Glomerular visceral epithelial cell (primary cell): ENCODE measurements around the gene PRPSAP1.
"Not testable (repeated sequence)": the region's sequence is repeated elsewhere in the genome, so short reads cannot be mapped to it uniquely, and the experiment has no call there.

Experiments
- DNase-seq: peaks from one replicate; pipeline ENCODE4 v3.0.0-alpha.2; 2016; ENCODE audit errors: extremely low spot score

Gene PRPSAP1

DNA sequence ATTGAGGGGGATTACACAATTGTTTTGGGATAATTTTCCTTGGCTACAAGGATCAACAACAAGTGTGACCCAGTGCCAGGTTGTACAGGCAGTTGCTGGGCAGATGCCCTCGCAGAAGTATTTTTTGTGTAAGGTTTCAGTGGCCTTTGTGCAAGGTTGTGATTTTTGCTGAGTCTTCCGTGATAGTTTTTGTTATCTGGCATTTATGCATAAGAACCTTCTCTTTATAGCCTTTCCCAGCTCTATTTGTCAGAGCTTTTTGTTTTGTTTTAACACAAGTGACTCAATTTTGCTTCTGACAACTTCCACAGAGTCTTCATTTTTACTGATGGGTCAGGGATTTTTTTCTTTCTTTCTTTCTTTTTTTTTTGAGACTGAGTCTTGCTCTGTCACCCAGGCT lies 6.7 kb upstream of the PRPSAP1 start:
- DNase-seq: no peak

DNA sequence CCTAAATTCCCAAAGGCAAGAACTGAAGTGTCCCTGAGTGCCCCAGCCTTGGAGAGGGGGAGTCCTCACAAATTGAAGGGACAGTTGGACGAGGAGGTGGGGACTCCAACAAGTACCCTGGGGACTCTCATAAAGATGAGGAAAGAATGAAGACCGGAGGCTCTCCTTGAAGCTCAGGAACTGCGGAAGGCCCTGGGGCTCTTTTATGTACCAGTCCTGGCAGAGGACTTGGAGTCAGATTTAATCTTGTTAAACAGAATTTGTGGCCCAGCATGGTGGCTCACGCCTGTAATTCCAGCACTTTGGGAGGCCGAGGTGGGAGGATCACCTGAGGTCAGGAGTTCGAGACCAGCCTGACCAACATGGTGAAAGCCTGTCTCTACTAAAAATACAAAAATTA lies 6.1 kb upstream of the PRPSAP1 start:
- not testable (repeated sequence) for DNase-seq

- no peak for DNase-seq
Observed at GRCh38 chr17:76359375-76359774, 5.7 kb upstream of the PRPSAP1 start.

DNA sequence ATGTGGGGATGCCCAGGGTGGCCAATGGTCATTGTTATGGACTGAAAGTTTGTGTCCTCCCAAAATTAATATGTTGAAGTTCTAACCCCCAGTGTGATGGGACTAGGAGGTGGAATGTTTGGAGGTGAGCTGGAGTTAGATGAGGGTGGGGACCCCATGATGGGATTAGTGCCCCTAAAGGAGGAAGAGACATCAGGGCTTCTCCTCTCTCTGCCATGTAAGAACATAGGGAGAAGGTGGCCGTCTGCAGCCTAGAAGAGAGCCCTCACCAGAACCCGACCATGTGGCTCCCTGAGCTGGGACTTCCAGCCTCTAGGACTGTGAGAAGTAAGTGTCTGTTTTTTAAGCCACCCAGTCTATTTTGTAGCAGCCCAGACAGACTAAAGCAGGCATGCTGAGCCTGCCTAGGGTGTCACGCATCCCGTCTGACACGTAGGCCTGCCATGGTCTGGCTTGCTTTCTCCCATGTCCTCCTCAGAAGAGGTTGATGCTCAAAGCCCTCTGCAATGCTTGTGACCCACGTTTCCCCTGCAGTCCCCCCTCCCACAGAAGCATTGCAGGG lies 4.0 kb upstream of the PRPSAP1 start:
- DNase-seq: no peak

DNA sequence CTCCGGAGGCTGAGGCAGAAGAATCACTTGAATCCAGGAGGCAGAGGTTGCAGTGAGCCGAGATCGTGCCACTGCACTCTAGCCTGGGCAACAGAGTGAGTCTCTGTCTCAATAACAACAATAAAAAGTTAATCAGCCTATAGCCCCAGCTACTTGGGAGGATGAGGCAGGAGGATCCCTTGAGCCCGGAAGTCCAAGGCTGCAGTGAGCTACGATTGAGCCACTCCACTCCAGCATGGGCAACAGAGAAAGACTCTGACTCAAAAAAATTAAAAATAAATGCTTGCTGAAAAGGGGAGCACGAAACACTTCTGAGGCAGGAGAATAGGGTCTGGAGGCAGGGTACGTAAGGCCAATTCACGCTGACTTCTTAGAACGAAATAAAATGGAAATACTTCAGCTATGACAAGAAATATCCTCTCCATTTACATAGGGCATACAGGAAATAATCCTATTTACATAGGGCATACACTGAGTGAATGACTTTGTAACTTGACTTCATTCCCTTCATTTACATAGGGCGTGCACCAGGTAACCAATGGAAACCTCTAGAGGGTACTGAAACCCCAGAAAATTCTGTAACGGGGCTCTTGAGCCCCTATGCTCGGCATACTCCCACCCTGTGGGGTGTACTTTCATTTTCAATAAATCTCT lies 3.2 kb upstream of the PRPSAP1 start:
- DNase-seq: no peak

DNA sequence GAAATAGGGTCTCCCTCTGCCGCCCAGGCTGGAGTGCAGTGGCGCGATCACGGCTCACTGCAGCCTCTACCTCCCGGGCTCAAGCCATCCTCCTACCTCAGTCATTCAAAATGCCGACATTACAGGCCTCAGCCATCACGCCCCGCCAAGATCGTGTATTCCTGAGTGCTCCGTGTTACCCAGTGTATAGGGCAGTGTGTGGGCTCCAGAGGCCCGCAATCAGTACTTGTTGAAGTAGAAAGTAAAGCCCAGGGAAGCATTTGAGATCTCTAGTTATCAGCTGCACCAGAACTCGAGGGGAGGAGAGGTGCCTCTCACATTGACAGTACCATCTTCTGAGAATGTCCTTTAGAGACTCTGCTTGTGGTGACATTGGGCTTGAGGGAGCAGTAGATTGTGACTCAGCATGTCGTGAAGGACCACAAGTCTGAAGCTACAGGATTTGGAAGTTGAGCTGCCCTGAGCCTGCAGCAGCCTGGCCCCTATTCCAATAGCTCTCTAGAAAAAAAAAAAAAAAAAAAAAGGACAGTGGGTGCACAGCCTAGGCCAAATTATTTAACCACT lies 1.1 kb upstream of the PRPSAP1 start:
- DNase-seq: peak; percentile 19

- DNase-seq: no peak
Observed at GRCh38 chr17:76354317-76354729, 607 bp upstream of the PRPSAP1 start.

DNA sequence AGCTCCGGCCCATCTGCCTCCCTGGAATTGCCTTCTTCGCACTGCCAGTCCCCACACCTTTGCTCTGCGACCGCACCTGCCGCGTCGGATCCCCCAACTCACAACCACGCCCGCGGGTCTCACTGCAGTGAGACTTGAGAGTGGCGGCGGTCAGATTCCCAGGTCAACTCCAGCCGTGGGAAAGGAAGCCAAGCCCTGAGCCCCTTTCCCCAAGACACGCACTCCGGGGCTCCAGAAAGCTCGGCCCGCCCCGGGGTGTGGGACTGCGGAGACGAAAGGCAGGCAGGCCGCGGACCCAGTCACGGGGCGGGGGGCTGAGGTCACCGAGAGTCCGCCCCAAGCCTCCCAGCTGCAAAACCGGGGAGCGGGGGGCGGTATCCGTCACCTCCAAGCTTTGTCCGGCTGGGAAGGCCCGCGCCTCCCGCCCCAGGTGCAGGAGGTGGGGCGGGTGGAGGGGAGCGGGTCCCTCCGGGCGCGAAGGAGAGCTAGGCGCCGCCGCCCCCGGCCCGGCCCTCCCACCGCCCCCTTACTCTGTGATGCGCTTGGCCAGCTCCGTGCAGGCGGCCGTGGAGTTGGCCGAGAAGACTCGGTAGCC lies 615 bp downstream of the PRPSAP1 start:
- peak; percentile 50 for DNase-seq

DNA sequence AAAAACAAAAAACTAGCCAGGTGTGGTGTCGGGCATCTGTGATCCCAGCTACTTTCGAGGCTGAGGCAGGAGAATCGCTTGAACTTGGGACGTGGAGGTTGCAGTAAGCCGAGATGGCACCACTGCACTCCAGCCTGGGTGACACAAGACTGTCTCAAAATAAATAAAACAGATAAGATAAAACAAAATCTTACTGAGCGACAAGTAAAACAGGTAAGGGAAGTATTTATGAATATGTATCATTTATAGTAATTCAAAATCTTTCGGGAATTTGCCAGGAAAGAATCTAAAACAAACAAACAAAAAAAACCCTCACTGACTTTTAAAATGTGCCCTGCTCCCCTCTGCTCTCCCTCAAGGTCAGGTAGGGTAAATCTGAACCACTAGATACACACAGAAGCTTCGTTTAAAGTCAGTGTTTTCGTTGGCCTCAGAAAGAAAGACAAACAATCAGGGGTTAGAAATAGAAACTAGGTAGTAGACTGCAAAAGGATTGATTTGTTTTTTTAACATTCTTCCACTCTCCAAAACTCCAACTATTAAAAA lies 2.1 kb downstream of the PRPSAP1 start:
- DNase-seq: no peak

- no peak for DNase-seq
Observed at GRCh38 chr17:76350463-76350862, 3.3 kb downstream of the PRPSAP1 start.

DNA sequence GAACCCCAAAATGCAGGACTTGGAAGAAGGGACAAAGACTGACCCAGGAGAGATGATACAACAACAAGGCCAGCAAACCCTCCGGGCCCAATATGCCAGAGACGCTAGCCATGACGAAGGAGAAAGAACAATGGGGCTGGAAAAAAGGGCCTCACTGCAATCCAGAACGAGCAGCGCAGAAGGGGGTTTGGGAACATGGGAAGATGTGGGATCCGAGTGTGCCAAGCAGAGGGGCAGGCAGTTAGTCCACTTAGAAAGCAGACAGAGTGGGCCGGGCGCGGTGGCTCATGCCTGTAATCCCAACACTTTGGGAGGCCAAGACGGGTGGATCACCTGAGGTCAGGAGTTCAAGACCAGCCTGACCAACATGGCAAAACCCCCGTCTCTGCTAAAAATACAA lies 6.8 kb downstream of the PRPSAP1 start:
- DNase-seq: not testable (repeated sequence)

DNA sequence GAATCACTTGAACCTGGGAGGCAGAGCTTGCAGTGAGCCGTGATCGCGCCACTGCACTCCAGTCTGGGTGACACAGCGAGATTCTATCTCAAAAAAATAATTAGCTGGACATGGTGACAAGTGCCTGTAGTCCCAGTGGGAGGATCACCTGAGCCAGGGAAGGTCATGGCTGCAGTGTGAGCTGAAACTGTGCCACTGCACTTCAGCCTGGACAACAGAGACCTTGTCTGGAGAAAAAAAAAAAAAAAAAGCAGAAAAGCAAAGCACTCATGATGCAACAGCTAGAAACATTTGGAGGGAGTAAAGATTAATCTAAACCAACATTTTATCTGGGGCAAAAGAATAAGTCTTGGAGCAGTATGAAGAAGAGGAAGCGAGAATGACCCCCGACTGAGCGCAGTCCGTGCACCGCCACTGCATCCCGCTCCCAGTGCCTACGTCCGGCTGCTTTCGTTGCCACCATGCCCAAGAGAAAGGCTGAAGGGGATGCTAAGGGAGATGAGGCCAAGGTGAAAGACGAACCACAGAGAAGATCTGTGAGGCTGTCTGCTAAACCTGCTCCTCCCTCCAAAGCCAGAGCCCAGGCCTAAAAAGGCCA lies 8.2 kb downstream of the PRPSAP1 start:
- DNase-seq: no peak

- DNase-seq: no peak
Observed at GRCh38 chr17:76343106-76343505, 10.6 kb downstream of the PRPSAP1 start.

DNA sequence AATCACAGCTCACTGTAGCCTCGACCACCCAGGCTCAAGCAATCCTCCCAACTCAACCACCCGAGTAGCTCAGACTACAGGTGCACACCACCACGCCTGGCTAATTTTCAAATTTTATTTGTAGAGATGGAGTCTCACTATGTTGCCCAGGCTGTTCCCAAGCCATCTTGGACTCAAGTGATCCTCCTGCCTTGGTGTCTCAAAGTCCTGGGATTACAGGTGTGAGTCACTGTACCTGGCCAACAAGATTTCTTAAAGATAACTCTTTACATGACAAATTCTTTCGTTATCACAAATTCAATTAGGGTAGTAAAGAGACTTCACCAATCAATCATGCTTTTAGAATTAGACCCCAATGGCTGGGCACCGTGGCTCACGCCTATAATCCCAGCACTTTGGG lies 12.4 kb downstream of the PRPSAP1 start:
- DNase-seq: no peak

- DNase-seq: peak; percentile 10
Observed at GRCh38 chr17:76337413-76337777, 16.3 kb downstream of the PRPSAP1 start.

- DNase-seq: peak; percentile 12
Observed at GRCh38 chr17:76336756-76337412, 16.8 kb downstream of the PRPSAP1 start.

DNA sequence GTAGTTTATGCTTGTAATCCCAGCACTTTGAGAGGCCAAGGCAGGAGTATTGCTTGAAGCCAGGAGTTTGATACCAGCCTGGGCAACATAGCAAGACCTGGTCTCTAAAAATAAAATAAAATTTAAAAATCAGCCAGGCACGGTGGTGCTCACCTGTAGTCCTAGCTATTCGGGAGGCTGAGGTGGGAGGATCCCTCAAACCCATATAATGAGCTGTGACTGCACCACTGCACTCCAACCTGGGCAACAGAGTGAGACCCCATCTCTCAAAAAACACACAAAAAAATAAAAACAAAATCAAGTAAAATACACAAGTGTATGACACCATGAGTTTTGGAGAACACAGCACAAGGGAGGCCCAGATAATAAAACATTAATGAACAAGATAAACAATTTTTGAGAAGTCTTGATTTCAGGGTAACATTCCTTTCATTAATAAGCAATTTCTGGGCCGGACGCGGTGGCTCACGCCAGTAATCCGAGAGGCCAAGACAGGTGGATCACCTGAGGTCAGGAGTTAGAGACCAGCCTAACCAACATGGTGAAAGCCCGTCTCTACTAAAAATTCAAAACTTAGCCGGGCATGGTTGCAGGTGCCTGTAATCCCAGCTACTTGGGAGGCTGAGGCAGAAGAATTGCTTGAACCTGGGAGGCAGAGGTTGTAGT lies 17.9 kb downstream of the PRPSAP1 start:
- no peak for DNase-seq

DNA sequence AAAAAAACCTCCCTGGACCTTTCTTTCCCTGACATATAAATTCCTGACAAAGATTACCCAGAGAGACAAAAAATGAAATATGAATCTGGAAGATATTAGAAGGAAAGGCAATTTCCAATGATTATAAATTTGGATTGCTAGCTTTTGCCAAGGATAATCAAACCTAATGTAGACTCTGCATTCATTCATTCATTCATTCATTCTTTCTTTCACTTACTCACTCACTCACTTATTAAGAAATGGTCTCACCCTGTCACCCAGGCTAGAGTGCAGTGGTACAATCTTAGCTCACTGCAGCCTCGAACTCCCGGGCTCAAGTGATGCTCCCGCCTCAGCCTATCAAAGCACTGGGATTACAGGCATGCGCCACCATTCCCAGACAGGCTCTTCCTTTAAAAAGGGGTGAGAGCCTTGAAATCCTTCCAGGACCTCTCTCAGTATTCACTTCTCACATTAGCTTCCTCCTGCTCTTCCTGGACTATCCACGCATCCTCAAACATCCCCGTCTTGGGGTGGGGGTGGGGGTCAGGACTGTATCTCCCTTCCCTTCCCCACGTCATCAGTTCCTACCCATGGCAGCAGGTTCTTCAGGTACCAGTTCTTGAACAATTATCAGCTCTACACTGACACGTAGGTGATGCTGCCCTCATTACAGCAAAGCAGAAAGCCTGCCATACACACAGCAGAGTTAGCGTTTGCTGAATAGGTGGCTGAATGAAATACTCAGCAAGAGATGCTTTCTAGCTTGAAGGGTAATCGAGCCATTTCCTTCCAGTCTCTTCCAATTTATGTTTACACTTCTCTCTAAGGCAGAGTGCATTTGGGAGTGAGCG lies 19.8 kb downstream of the PRPSAP1 start:
- DNase-seq: no peak

DNA sequence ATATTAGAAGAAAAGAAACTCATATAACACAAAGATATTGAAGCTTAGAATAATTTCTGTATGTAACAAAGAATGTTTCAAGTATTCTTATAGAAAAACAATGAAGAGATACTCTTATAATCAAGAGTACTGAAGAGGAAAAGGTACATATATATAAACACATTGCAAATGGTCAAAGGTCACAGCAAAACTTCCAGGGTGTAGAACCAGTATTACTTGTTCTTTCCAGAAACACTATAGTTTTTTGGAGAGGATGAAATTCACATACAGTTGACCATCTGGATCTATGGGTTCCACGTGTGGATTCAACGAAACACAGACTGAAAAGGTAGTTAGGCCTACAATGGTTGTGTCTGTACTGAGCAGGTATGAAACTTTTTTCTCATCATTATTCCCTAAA lies 22.6 kb downstream of the PRPSAP1 start:
- no peak for DNase-seq

DNA sequence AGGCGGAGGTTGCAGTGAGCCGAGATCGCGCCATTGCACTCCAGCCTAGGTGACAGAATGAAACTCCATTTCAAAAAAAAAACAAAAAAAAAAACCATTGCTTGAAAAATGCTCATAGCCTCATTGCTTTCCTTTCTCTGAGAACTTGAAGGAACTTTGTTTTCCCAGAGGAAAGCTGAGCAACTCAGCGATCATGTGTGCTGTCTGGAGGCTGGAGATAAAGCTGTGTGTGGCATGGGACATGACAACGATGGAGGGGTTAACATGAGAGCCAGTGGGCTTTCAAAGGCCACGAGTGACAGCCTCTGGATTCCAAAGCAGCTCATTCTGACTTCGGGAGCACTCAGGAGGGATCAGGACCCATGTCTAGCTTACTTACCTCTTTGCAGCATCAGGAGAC lies 24.1 kb downstream of the PRPSAP1 start:
- DNase-seq: no peak

- no peak for DNase-seq
Observed at GRCh38 chr17:76327696-76328095, 26.0 kb downstream of the PRPSAP1 start.
